ENCODE data around the gene HLCS. TPM values are rescaled to one million over a fixed set of nuclear protein-coding genes. Genes with fewer than 3 reads are reported as not detected.
A peak's percentile ranks its signal among the peaks of the same experiment; 100 is the strongest.

HLCS gene
- polyA plus RNA-seq, 1 donor (not counting 4 experiments of a cell fraction or from before 2014, with no cell fraction given): 11.5 TPM

GRCh38 chr21:36922861-36923260 lies 43.6 kb downstream of the HLCS start:
- Histone ChIP-seq H4K20me1 (ENCODE audit: control insufficient read depth, extremely low read depth, insufficient read depth, low read length) (no peaks in the 10 kb centered on the region), H3K27me3 (ENCODE audit: control insufficient read depth, extremely low read depth, insufficient read depth, low read length) (no peaks in the 10 kb centered on the region), H3K36me3 (ENCODE audit: control insufficient read depth in 2 of 2, extremely low read depth in 1 of 2, insufficient read depth in 2 of 2, low read length in 2 of 2) (peaks cover 4 to 5% of the 10 kb centered on the region in 2 experiments), H3K4me2 (ENCODE audit: control insufficient read depth, extremely low read depth, insufficient read depth, low read depth, low read length) (no peak overlapping the region), H3K27ac (ENCODE audit: control insufficient read depth, insufficient read depth, low read length) (no peak overlapping the region), H3K4me3 (ENCODE audit: control insufficient read depth in 2 of 3, extremely low read depth in 1 of 3, insufficient read depth in 2 of 3, low read depth in 1 of 3, low read length in 3 of 3) (no peak overlapping the region), H3K9ac (ENCODE audit: control insufficient read depth, extremely low read depth, insufficient read depth, low read length) (no peak overlapping the region), H3K9me3 (ENCODE audit: control insufficient read depth, low read depth, low read length) (no peaks in the 10 kb centered on the region), H2AFZ (ENCODE audit: control insufficient read depth, low read length) (no peak overlapping the region), H3K79me2 (ENCODE audit: control insufficient read depth, insufficient read depth, low read length) (no peaks in the 10 kb centered on the region), H3K9me1 (ENCODE audit: control insufficient read depth, extremely low read depth, insufficient read depth, low read length) (no peaks in the 10 kb centered on the region), H3K4me1 (ENCODE audit: control insufficient read depth, extremely low read depth, insufficient read depth, low read length) (peaks cover under 1% of the 10 kb centered on the region)
- DNase-seq (ENCODE audit: low read depth, low spot score) (no peak), FAIRE-seq (no peak)
- TF ChIP-seq EZH2 (IDR thresholded peaks at IDR 0.05; ENCODE audit: low read length) (no peak), CTCF (optimal IDR thresholded peaks at IDR 0.05 in 1 of 3, IDR thresholded peaks at IDR 0.05 in 1 of 3, conservative IDR thresholded peaks at IDR 0.05 in 1 of 3; ENCODE audit: extremely low read depth in 1 of 3, insufficient read depth in 2 of 3, low read length in 3 of 3) (no peak)
- dilution Hi-C loops (cut with MboI; ENCODE audit: extremely low pct_ligation_motif_present, low sequenced_read_pairs): no loop called here

GRCh38 chr21:36918291-36918690 lies 48.2 kb downstream of the HLCS start:
- no peaks in the 10 kb centered on the region for H3K27me3 ChIP-seq (ENCODE audit: control insufficient read depth, extremely low read depth, insufficient read depth, low read length)
- H3K4me3 ChIP-seq (ENCODE audit: control insufficient read depth in 2 of 3, extremely low read depth in 1 of 3, insufficient read depth in 2 of 3, low read depth in 1 of 3, low read length in 3 of 3): no peak overlapping the region
- H3K9me1 ChIP-seq (ENCODE audit: control insufficient read depth, extremely low read depth, insufficient read depth, low read length): no peaks in the 10 kb centered on the region
- H3K4me1 ChIP-seq (ENCODE audit: control insufficient read depth, extremely low read depth, insufficient read depth, low read length): peaks cover 9% of the 10 kb centered on the region
- H3K9ac ChIP-seq (ENCODE audit: control insufficient read depth, extremely low read depth, insufficient read depth, low read length): no peak overlapping the region
- peak; percentile 44 for FAIRE-seq
- no peak for TF ChIP-seq CTCF (optimal IDR thresholded peaks at IDR 0.05 in 1 of 3, IDR thresholded peaks at IDR 0.05 in 1 of 3, conservative IDR thresholded peaks at IDR 0.05 in 1 of 3; ENCODE audit: extremely low read depth in 1 of 3, insufficient read depth in 2 of 3, low read length in 3 of 3)
- no peak for TF ChIP-seq EZH2 (IDR thresholded peaks at IDR 0.05; ENCODE audit: low read length)
- H3K4me2 ChIP-seq (ENCODE audit: control insufficient read depth, extremely low read depth, insufficient read depth, low read depth, low read length): no peak overlapping the region
- H3K9me3 ChIP-seq (ENCODE audit: control insufficient read depth, low read depth, low read length): no peaks in the 10 kb centered on the region
- H2AFZ ChIP-seq (ENCODE audit: control insufficient read depth, low read length): no peak overlapping the region
- H3K79me2 ChIP-seq (ENCODE audit: control insufficient read depth, insufficient read depth, low read length): no peaks in the 10 kb centered on the region
- no peak for DNase-seq (ENCODE audit: low read depth, low spot score)
- dilution Hi-C loops (cut with MboI; ENCODE audit: extremely low pct_ligation_motif_present, low sequenced_read_pairs): no loop called here
- no peaks in the 10 kb centered on the region for H3K36me3 ChIP-seq (ENCODE audit: control insufficient read depth in 2 of 2, extremely low read depth in 1 of 2, insufficient read depth in 2 of 2, low read length in 2 of 2)
- H4K20me1 ChIP-seq (ENCODE audit: control insufficient read depth, extremely low read depth, insufficient read depth, low read length): no peaks in the 10 kb centered on the region
- no peak overlapping the region for H3K27ac ChIP-seq (ENCODE audit: control insufficient read depth, insufficient read depth, low read length)
